Stomach (tissue), 9 donors: ENCODE data around the gene ILF3. TPM values are rescaled to one million over a fixed set of nuclear protein-coding genes. Genes with fewer than 3 reads are reported as not detected.

Experiments used
- DNase-seq, 2 donors: peaks; one replicate each; pipeline versions ENCODE4 v3.0.0 to v3.0.0-alpha.2; 2013 to 2019
- H3K27ac ChIP-seq, 5 donors: fragments of 200-600 bp in 4 of 5; sonication (generic) in 4 of 5; one replicate each; pipeline ENCODE4 v1.5.1; 2013 to 2019; ENCODE audit warnings: mild to moderate bottlenecking in 1 of 5, moderate library complexity in 1 of 5
- H3K27me3 ChIP-seq, 3 donors: fragments of 200-600 bp; sonication (generic); one replicate each; pipeline ENCODE4 v1.5.1; 2017 to 2019; ENCODE audit warnings: mixed run types in 1 of 3
- H3K36me3 ChIP-seq, 4 donors: fragments of 200-600 bp; sonication (generic); 1 replicate in 3 of 4; 2 replicates in 1 of 4; pipeline ENCODE4 v1.5.1; 2016 to 2019
- H3K4me1 ChIP-seq, 4 donors: fragments of 200-600 bp; sonication (generic); one replicate each; pipeline ENCODE4 v1.5.1; 2016 to 2019
- H3K4me3 ChIP-seq, 4 donors: fragments of 200-600 bp; sonication (generic) in 3 of 4; one replicate each; pipeline ENCODE4 v1.5.1; 2016 to 2019; ENCODE audit warnings: mild to moderate bottlenecking in 1 of 4
- H3K9me3 ChIP-seq, 4 donors: fragments of 200-600 bp; sonication (generic); one replicate each; pipeline ENCODE4 v1.5.1; 2016 to 2019
- CTCF ChIP-seq, 7 experiments: fragments of 450-650 bp in 4 of 7; fragments of 200-600 bp in 3 of 7; sonication (generic) in 3 of 7; IDR thresholded peaks; one replicate each; pipeline ENCODE4 v1.5.1; 2016 to 2019; ENCODE audit warnings: antibody characterized with exemption in 7 of 7, control low read depth in 2 of 7, mild to moderate bottlenecking in 1 of 7
- EP300 ChIP-seq: sonication (generic); formaldehyde crosslinking; IDR thresholded peaks from one replicate; pipeline ENCODE4 v1.6.1; 2017; ENCODE audit warnings: antibody characterized with exemption
- POLR2A ChIP-seq, 4 donors: fragments of 450-650 bp; IDR thresholded peaks; one replicate each; pipeline ENCODE4 v1.6.1; 2016; ENCODE audit warnings: antibody characterized with exemption in 4 of 4, control low read depth in 2 of 4, mild to moderate bottlenecking in 1 of 4, moderate library complexity in 1 of 4
- POLR2AphosphoS5 ChIP-seq, 3 donors: sonication (generic); formaldehyde crosslinking; IDR thresholded peaks; one replicate each; pipeline ENCODE4 v1.6.1; 2016; ENCODE audit warnings: antibody characterized with exemption in 3 of 3
- WGBS, 5 donors: extraction: QIAGEN DNeasy Blood & Tissue Kit in 3 of 5; methylation state at CpG; one replicate each; pipeline versions ENCODE4 v1.1.5 to v1.1.7; 2013 to 2018; 5-methylcytosine and 5-hydroxymethylcytosine counted together
- intact Hi-C: fragments of 100-400 bp; cut with DNase I; formaldehyde crosslinking; loops from one replicate; pipeline ENCODE4 v1.15.1; 2023; ENCODE audit warnings: low total_unique reads
- polyA plus RNA-seq, 3 donors: library from polyadenylated mRNA; stranded (reverse); fragments of 200-250 nt; gene quantifications; one replicate each; pipeline ENCODE4 v1.2.3, GENCODE V29; 2013
- total RNA-seq, 5 donors: library from RNA; depleted of rRNA; stranded (reverse); fragments of >200 nt; gene quantifications; one replicate each; pipeline versions ENCODE4 v1.1.0 to v1.2.3, GENCODE V29; 2014 to 2016
- donor health status: healthy with polysubstance abuse.
- donor health status: Bipolar disorder and iron deficiency.
- donor health status: healthy.

ILF3 gene
- total and polyA plus RNA-seq, 8 donors = 33.5 to 381 (median 90.4) TPM

GRCh38 chr19:10612499-10613119 is 41.5 kb upstream of the ILF3 start:
- 33 to 40% (median 38%) methylated on average over 13 to 15 of the region's 15 CpGs for WGBS, 5 donors
- peak overlapping the region; percentile 69 to 88 (median 81) for H3K27ac ChIP-seq
- no peak overlapping the region for H3K4me3 ChIP-seq

GRCh38 chr19:10615429-10616023 is 38.6 kb upstream of the ILF3 start:
- Histone ChIP-seq H3K4me1 (peaks cover 38 to 73% (median 49%) of the 10 kb centered on the region in 4 donors), H3K36me3 (no peaks in the 10 kb centered on the region), H3K4me3 (no peak overlapping the region), H3K9me3 (no peaks in the 10 kb centered on the region), H3K27me3 (no peaks in the 10 kb centered on the region), H3K27ac (peak overlapping the region in 3 of 5 donors; percentile 1 to 38 (median 16))
- TF ChIP-seq POLR2AphosphoS5 (IDR thresholded peaks at IDR 0.05) = no peak
- TF ChIP-seq EP300 = no peak
- no peak for TF ChIP-seq POLR2A (IDR thresholded peaks at IDR 0.05)
- no peak for TF ChIP-seq CTCF (IDR thresholded peaks at IDR 0.05)
- no peak for DNase-seq
- intact Hi-C loops = no loop called here
- 92 to 96% (median 95%) methylated on average over 13 to 14 of the region's 14 CpGs for WGBS, 5 donors

More at GRCh38 chr19:10612499-10613119, 41.5 kb upstream of the ILF3 start:
- intact Hi-C loops = no loop called here
- no peaks in the 10 kb centered on the region for H3K9me3 ChIP-seq
- H3K4me1 ChIP-seq = peaks cover 37 to 67% (median 45%) of the 10 kb centered on the region in 4 donors
- peak; percentile 20 to 96 for DNase-seq
- TF ChIP-seq POLR2AphosphoS5 (IDR thresholded peaks at IDR 0.05) (peak in 2 of 3 donors; percentile 57 to 86), POLR2A (IDR thresholded peaks at IDR 0.05) (no peak)
- H3K36me3 ChIP-seq = no peaks in the 10 kb centered on the region
- H3K27me3 ChIP-seq = no peaks in the 10 kb centered on the region

- no peak overlapping the region for H3K4me3 ChIP-seq
- H3K4me1 ChIP-seq = peaks cover 24 to 60% (median 39%) of the 10 kb centered on the region in 4 donors
- 64 to 77% (median 73%) methylated on average over 15 of the region's 15 CpGs for WGBS, 5 donors
- H3K27ac ChIP-seq = peak overlapping the region; percentile 48 to 72 (median 65)
- peak in 1 of 2 donors; percentile 42 for DNase-seq
- intact Hi-C loops = no loop called here
- H3K27me3 ChIP-seq = no peaks in the 10 kb centered on the region
- H3K36me3 ChIP-seq = peaks cover 0 to 7% (median 0%) of the 10 kb centered on the region in 4 donors
- TF ChIP-seq POLR2AphosphoS5 (IDR thresholded peaks at IDR 0.05) (no peak), POLR2A (IDR thresholded peaks at IDR 0.05) (no peak), CTCF (IDR thresholded peaks at IDR 0.05) (no peak), EP300 (no peak)
- no peaks in the 10 kb centered on the region for H3K9me3 ChIP-seq
Measured at GRCh38 chr19:10617409-10618121, 36.6 kb upstream of the ILF3 start.

GRCh38 chr19:10618846-10619245 is 35.3 kb upstream of the ILF3 start:
- DNase-seq = no peak
- Histone ChIP-seq H3K27ac (no peak overlapping the region), H3K4me3 (no peak overlapping the region), H3K9me3 (no peaks in the 10 kb centered on the region), H3K4me1 (peaks cover 18 to 60% (median 37%) of the 10 kb centered on the region in 4 donors), H3K27me3 (no peaks in the 10 kb centered on the region), H3K36me3 (peaks cover 0 to 7% (median 0%) of the 10 kb centered on the region in 4 donors)
- WGBS, 5 donors = 93 to 98% (median 96%) methylated on average over 8 of the region's 8 CpGs
- no peak for TF ChIP-seq POLR2AphosphoS5 (IDR thresholded peaks at IDR 0.05)
- TF ChIP-seq CTCF (IDR thresholded peaks at IDR 0.05) = no peak
- TF ChIP-seq POLR2A (IDR thresholded peaks at IDR 0.05) = no peak
- TF ChIP-seq EP300 = no peak
- intact Hi-C loops = no loop called here
